Small intestine (tissue), 7 donors: ENCODE measurements around the gene NUMBL. TPM values are rescaled to one million over a fixed set of nuclear protein-coding genes. Genes with fewer than 3 reads are reported as not detected.
A peak's percentile ranks its signal among the peaks of the same experiment; 100 is the strongest.

Experiments used
- DNase-seq, 2 donors: peaks; one replicate each; pipeline versions ENCODE4 v3.0.0 to v3.0.0-alpha.2; 2013
- FAIRE-seq: peaks from 2 replicates; lab custom pipeline; 2012; peaks lifted over from hg19 to GRCh38; lab: Jason Lieb, UNC
- H3K27ac ChIP-seq, 3 donors: one replicate each; pipeline ENCODE4 v1.5.1; 2013; ENCODE audit warnings: low read length in 2 of 3, mild to moderate bottlenecking in 2 of 3, control low read depth in 1 of 3, inconsistent platforms in 1 of 3, low read depth in 1 of 3, moderate library complexity in 1 of 3
- H3K27me3 ChIP-seq, 3 donors: one replicate each; pipeline ENCODE4 v1.6.1; 2013; ENCODE audit warnings: low read length in 3 of 3, inconsistent platforms in 1 of 3; ENCODE audit not compliant: control insufficient read depth in 3 of 3, insufficient read depth in 3 of 3
- H3K36me3 ChIP-seq, 3 donors: one replicate each; pipeline ENCODE4 v1.6.1; 2013; ENCODE audit warnings: low read length in 3 of 3, inconsistent platforms in 1 of 3, low read depth in 1 of 3, mild to moderate bottlenecking in 1 of 3, moderate library complexity in 1 of 3; ENCODE audit not compliant: control insufficient read depth in 3 of 3, insufficient read depth in 2 of 3
- H3K4me1 ChIP-seq, 3 donors: one replicate each; pipeline ENCODE4 v1.6.1; 2013; ENCODE audit warnings: low read length in 2 of 3, inconsistent platforms in 1 of 3, low read depth in 1 of 3, mild to moderate bottlenecking in 1 of 3, moderate library complexity in 1 of 3; ENCODE audit not compliant: control insufficient read depth in 3 of 3, insufficient read depth in 2 of 3
- H3K4me3 ChIP-seq, 3 donors: one replicate each; pipeline ENCODE4 v1.5.1; 2013; ENCODE audit warnings: low read length in 3 of 3, control low read depth in 1 of 3, inconsistent platforms in 1 of 3, low read depth in 1 of 3, mild to moderate bottlenecking in 1 of 3, moderate library complexity in 1 of 3
- H3K9me3 ChIP-seq, 2 donors: one replicate each; pipeline ENCODE4 v1.6.1; 2013; ENCODE audit warnings: low read depth in 1 of 2, low read length in 1 of 2; ENCODE audit not compliant: control insufficient read depth in 2 of 2, insufficient read depth in 1 of 2
- WGBS, 3 donors: extraction: QIAGEN DNeasy Blood & Tissue Kit; methylation state at CpG; one replicate each; pipeline ENCODE4 v1.1.7; 2013; 5-methylcytosine and 5-hydroxymethylcytosine counted together
- polyA plus RNA-seq, 4 donors: library from polyadenylated mRNA; stranded (reverse) in 3 of 4; unstranded in 1 of 4; fragments of 200-250 nt in 3 of 4; fragments of 120-200 nt in 1 of 4; gene quantifications; one replicate each; pipeline versions ENCODE4 v1.2.1 to v1.2.3, GENCODE V29; 2013
- donor health status: healthy with polysubstance abuse.
- donor health status: control.
- donor health status: control.
- donor health status: Bipolar disorder and iron deficiency.
- donor health status: healthy.

The NUMBL gene
- polyA plus RNA-seq, 4 donors = 6.2 to 15.6 (median 9.9) TPM

GRCh38 chr19:40689339-40690049 lies 957 bp downstream of the NUMBL start:
- Histone ChIP-seq H3K27ac (peak overlapping the region in 2 of 3 donors; percentile 47 to 73), H3K27me3 (no peaks in the 10 kb centered on the region), H3K4me3 (peak overlapping the region in 2 of 3 donors; percentile 61 to 65), H3K4me1 (peaks cover 0 to 17% (median 3%) of the 10 kb centered on the region in 3 donors), H3K36me3 (peaks cover 0 to 52% (median 4%) of the 10 kb centered on the region in 3 donors), H3K9me3 (no peaks in the 10 kb centered on the region)
- no peak for FAIRE-seq
- WGBS, 3 donors = 51 to 75% (median 64%) methylated on average over 18 of the region's 18 CpGs
- no peak for DNase-seq

GRCh38 chr19:40688987-40689338 lies 1.5 kb downstream of the NUMBL start:
- H3K36me3 ChIP-seq = peaks cover 0 to 51% (median 2%) of the 10 kb centered on the region in 3 donors
- FAIRE-seq (no peak), DNase-seq (no peak)
- peak overlapping the region in 1 of 3 donors; percentile 65 for H3K4me3 ChIP-seq
- H3K27me3 ChIP-seq = no peaks in the 10 kb centered on the region
- WGBS, 3 donors = 68 to 86% (median 83%) methylated on average over 4 of the region's 4 CpGs
- H3K27ac ChIP-seq = peak overlapping the region in 1 of 3 donors; percentile 34
- H3K9me3 ChIP-seq = no peaks in the 10 kb centered on the region
- H3K4me1 ChIP-seq = peaks cover 0 to 17% (median 3%) of the 10 kb centered on the region in 3 donors

GRCh38 chr19:40688309-40688708 lies 2.1 kb downstream of the NUMBL start:
- DNase-seq = no peak
- Histone ChIP-seq H3K4me1 (peaks cover 0 to 17% (median 3%) of the 10 kb centered on the region in 3 donors), H3K36me3 (peaks cover 0 to 51% (median 0%) of the 10 kb centered on the region in 3 donors), H3K27ac (peak overlapping the region in 1 of 3 donors; percentile 80), H3K9me3 (no peaks in the 10 kb centered on the region), H3K27me3 (no peaks in the 10 kb centered on the region), H3K4me3 (no peak overlapping the region)
- 72 to 89% (median 89%) methylated on average over 1 of the region's 1 CpG for WGBS, 3 donors
- FAIRE-seq = no peak

- Histone ChIP-seq H3K27ac (peak overlapping the region in 1 of 3 donors; percentile 80), H3K4me3 (no peak overlapping the region), H3K4me1 (peaks cover 0 to 17% (median 3%) of the 10 kb centered on the region in 3 donors), H3K36me3 (peaks cover 0 to 51% (median under 1%) of the 10 kb centered on the region in 3 donors), H3K9me3 (no peaks in the 10 kb centered on the region), H3K27me3 (no peaks in the 10 kb centered on the region)
- WGBS, 3 donors = 48 to 77% (median 69%) methylated on average over 12 of the region's 12 CpGs
- no peak for FAIRE-seq
- DNase-seq = peak; percentile 25 to 67
Observed at GRCh38 chr19:40687525-40688016, 2.9 kb downstream of the NUMBL start.

GRCh38 chr19:40686882-40687524 lies 3.4 kb downstream of the NUMBL start:
- Histone ChIP-seq H3K36me3 (peaks cover 2 to 51% (median 4%) of the 10 kb centered on the region in 3 donors), H3K27ac (peak overlapping the region in 1 of 3 donors; percentile 80), H3K27me3 (no peaks in the 10 kb centered on the region), H3K9me3 (no peaks in the 10 kb centered on the region), H3K4me3 (no peak overlapping the region), H3K4me1 (peaks cover 0 to 17% (median 3%) of the 10 kb centered on the region in 3 donors)
- WGBS, 3 donors = 78 to 84% (median 80%) methylated on average over 13 to 14 of the region's 14 CpGs
- FAIRE-seq (no peak), DNase-seq (peak in 1 of 2 donors; percentile 68)

DNA sequence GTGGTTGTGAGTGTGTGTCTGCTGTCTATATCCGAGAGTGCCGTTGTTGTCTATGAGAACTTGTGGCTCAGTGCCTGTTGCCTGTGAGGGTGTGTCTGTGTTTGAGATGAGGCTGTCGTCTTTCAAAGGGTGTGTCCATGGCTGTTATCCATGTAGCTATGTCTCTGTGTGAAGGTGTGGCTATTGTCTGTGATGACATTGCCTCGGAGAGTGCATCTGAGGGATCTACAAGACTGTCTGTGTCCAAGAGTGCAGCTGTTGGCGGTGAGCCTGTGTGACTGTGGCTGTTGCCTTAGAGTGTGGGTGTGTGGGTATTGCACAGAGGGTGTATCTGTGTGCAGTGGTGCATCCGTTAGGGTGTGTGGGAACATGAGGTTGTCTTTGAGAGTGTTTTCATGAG lies 4.9 kb downstream of the NUMBL start:
- Histone ChIP-seq H3K4me3 (no peak overlapping the region), H3K4me1 (peaks cover 0 to 11% (median 3%) of the 10 kb centered on the region in 3 donors), H3K36me3 (peaks cover 2 to 56% (median 4%) of the 10 kb centered on the region in 3 donors), H3K9me3 (no peaks in the 10 kb centered on the region), H3K27ac (no peak overlapping the region), H3K27me3 (no peaks in the 10 kb centered on the region)
- FAIRE-seq (no peak), DNase-seq (peak in 1 of 2 donors; percentile 27)
- WGBS, 3 donors = 63 to 68% (median 65%) methylated on average over 6 of the region's 6 CpGs

DNA sequence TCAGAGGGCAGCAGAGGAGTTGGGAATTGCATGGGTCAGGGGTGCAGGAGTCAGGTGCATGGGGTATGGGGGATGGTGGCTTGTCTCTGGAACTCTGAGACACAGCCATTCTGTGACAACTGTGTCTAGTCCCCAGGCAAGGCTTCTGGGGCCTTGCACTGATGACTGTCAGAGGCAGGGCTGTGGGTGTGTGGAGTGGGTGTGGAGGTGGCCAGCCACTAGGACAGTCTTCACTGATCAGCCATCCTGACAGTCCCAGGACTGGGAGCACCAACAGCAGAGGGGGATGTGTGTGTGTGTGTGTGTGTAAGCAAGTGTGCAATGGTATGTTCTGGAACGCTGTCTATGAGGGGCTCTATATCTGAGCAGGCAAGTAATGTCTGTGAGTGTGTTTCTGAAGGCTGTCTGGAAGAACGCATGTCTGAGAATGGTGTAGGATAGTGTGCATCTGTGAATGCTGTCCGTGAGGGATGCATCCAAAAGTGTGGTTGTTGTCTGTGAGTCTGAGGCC lies 5.4 kb downstream of the NUMBL start:
- FAIRE-seq (no peak), DNase-seq (no peak)
- Histone ChIP-seq H3K4me1 (peaks cover 0 to 10% (median under 1%) of the 10 kb centered on the region in 3 donors), H3K9me3 (no peaks in the 10 kb centered on the region), H3K27me3 (no peaks in the 10 kb centered on the region), H3K27ac (no peak overlapping the region), H3K4me3 (no peak overlapping the region), H3K36me3 (peaks cover 2 to 58% (median 4%) of the 10 kb centered on the region in 3 donors)
- WGBS, 3 donors = 88 to 98% (median 95%) methylated on average over 3 of the region's 3 CpGs

DNA sequence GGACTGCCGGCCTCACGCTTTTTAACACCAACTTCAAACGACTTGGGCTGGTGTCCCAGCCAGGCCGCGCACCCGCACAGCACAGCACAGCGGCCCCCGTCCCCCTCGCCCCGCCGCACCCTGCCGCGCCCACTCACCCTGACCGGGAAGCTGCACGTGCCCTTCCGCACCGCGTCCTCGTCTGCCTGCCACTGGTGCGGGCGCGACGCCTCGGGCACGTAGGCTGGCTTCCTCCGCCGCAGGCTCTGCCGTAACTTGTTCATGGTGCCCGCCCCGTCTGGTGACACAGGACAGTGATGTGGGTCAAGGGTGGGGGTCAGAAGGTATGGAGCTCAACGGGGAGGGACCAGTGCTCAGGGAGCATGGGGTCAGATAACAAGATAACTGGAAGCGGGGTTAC lies 6.2 kb downstream of the NUMBL start:
- DNase-seq = no peak
- WGBS, 3 donors = 93 to 95% (median 93%) methylated on average over 32 of the region's 32 CpGs
- H3K36me3 ChIP-seq = peaks cover 2 to 64% (median 4%) of the 10 kb centered on the region in 3 donors

More for the DNA sequence above, 6.2 kb downstream of the NUMBL start:
- Histone ChIP-seq H3K27ac (no peak overlapping the region), H3K9me3 (no peaks in the 10 kb centered on the region), H3K4me1 (peaks cover 0 to 5% (median 0%) of the 10 kb centered on the region in 3 donors), H3K4me3 (no peak overlapping the region), H3K27me3 (no peaks in the 10 kb centered on the region)
- FAIRE-seq = no peak
